HCT116 (cell line): ENCODE results near the gene HMG20A. TPM values are rescaled to one million over a fixed set of nuclear protein-coding genes. Genes with fewer than 3 reads are reported as not detected.

Experiments used
- ATAC-seq: fragments of 200-7000 bp; cut with Tn5 transposase; 2 replicates; pipeline ENCODE4 v1.9.1; 2020; ENCODE audit warnings: mild to moderate bottlenecking, moderate library complexity
- BruUV-seq: library from RNA; stranded (reverse); fragments of 400-500 nt; replicated peaks from 2 replicates; lab custom pipeline; 2021; lab: Mats Ljungman, UMichigan
- CTCF ChIA-PET: fragments of 300-600 bp; sonication (Branson Sonifier 250); formaldehyde crosslinking; loops from one replicate; lab custom pipeline; 2021; ENCODE audit warnings: antibody characterized with exemption; lab: Charles Lee
- POLR2A ChIA-PET: fragments of 300-600, 350-600 bp; sonication (Branson Sonifier 250); formaldehyde crosslinking; loops from one replicate; lab custom pipeline; 2021; ENCODE audit warnings: antibody characterized with exemption; lab: Charles Lee
- RAD21 ChIA-PET, 2 experiments: fragments of 300-600 bp; sonication (Branson Sonifier 250); formaldehyde crosslinking; loops; one replicate each; lab custom pipeline; 2023; ENCODE audit warnings: low total read pairs in 2 of 2; ENCODE audit not compliant: uncharacterized antibody in 2 of 2, unreplicated experiment in 2 of 2, low non-redundant PET in 1 of 2; lab: Charles Lee
- DNase-seq: peaks from one replicate; pipeline ENCODE4 v3.0.0-alpha.2; 2010; ENCODE audit warnings: low read depth, low spot score
- H2AFZ ChIP-seq: fragments of 200-600 bp; shearing (Covaris generic), sonication (generic); 2 replicates; pipeline ENCODE4 v1.6.1; 2017; ENCODE audit warnings: low read depth, mixed run types, mixed read lengths, antibody characterized with exemption, low read length; ENCODE audit not compliant: poor library complexity, severe bottlenecking
- H3K27ac ChIP-seq: 2 replicates; pipeline ENCODE4 v1.5.1; 2012; ENCODE audit warnings: low read depth, low read length
- H3K27me3 ChIP-seq: fragments of 200-600 bp; sonication (generic); 2 replicates; pipeline ENCODE4 v1.6.1; 2016; ENCODE audit warnings: mixed run types, low read length, mixed read lengths; ENCODE audit not compliant: insufficient read depth
- H3K36me3 ChIP-seq, 2 experiments: fragments of 200-500 bp in 1 of 2; fragments of 200-600 bp in 1 of 2; sonication (Bioruptor generic) in 1 of 2; sonication (generic) in 1 of 2; 2 replicates each; pipeline versions ENCODE4 v1.5.1 to v1.6.1; 2014 to 2016; ENCODE audit warnings: low read length in 2 of 2, inconsistent platforms in 1 of 2, mixed read lengths in 1 of 2, mixed run types in 1 of 2; ENCODE audit not compliant: insufficient read depth in 2 of 2, control insufficient read depth in 1 of 2
- H3K4me1 ChIP-seq, 2 experiments: fragments of 200-600 bp in 1 of 2; sonication (generic) in 1 of 2; 2 replicates each; pipeline versions ENCODE4 v1.5.1 to v1.6.1; 2012 to 2017; ENCODE audit warnings: low read length in 2 of 2, inconsistent platforms in 1 of 2, mild to moderate bottlenecking in 1 of 2, mixed read lengths in 1 of 2, mixed run types in 1 of 2, moderate library complexity in 1 of 2; ENCODE audit not compliant: insufficient read depth in 2 of 2, control insufficient read depth in 1 of 2
- H3K4me2 ChIP-seq: fragments of 200-600 bp; sonication (generic); 2 replicates; pipeline ENCODE4 v1.6.1; 2017; ENCODE audit warnings: mixed run types, low read length, mixed read lengths
- H3K4me3 ChIP-seq, 2 experiments: fragments of 200-600 bp in 1 of 2; sonication (generic) in 1 of 2; replicated peaks in 1 of 2; 2 replicates each; pipeline ENCODE4 v1.5.1; 2011 to 2016; ENCODE audit warnings: low read length in 2 of 2, control low read depth in 1 of 2, low read depth in 1 of 2, mild to moderate bottlenecking in 1 of 2, mixed read lengths in 1 of 2, mixed run types in 1 of 2
- H3K79me2 ChIP-seq: fragments of 200-600 bp; sonication (generic); 2 replicates; pipeline ENCODE4 v1.6.1; 2017; ENCODE audit warnings: mild to moderate bottlenecking, mixed run types, low read length, moderate library complexity, mixed read lengths; ENCODE audit not compliant: insufficient read depth
- H3K9ac ChIP-seq: fragments of 200-600 bp; sonication (generic); 2 replicates; pipeline ENCODE4 v1.6.1; 2016; ENCODE audit warnings: low read length, mixed read lengths
- H3K9me2 ChIP-seq: fragments of 200-600 bp; sonication (generic), shearing (Covaris generic); 2 replicates; pipeline ENCODE4 v1.6.1; 2017; ENCODE audit warnings: mixed run types, mild to moderate bottlenecking, moderate library complexity; ENCODE audit not compliant: insufficient read depth
- H3K9me3 ChIP-seq, 2 experiments: fragments of 200-500 bp in 1 of 2; fragments of 200-600 bp in 1 of 2; sonication (Bioruptor generic) in 1 of 2; sonication (generic) in 1 of 2; 2 replicates each; pipeline ENCODE4 v1.6.1; 2014 to 2017; ENCODE audit warnings: low read length in 2 of 2, mixed read lengths in 2 of 2, inconsistent platforms in 1 of 2, low read depth in 1 of 2, mild to moderate bottlenecking in 1 of 2, mixed run types in 1 of 2, moderate library complexity in 1 of 2; ENCODE audit not compliant: control insufficient read depth in 1 of 2, insufficient read depth in 1 of 2
- H4K20me1 ChIP-seq: fragments of 200-600 bp; sonication (generic), shearing (Covaris generic); 2 replicates; pipeline ENCODE4 v1.6.1; 2017; ENCODE audit warnings: mixed run types, mild to moderate bottlenecking, moderate library complexity; ENCODE audit not compliant: insufficient read depth
- ATF3 ChIP-seq: IDR thresholded peaks from 2 replicates; pipeline ENCODE4 v1.6.1; 2012
- CBX3 ChIP-seq: IDR thresholded peaks from 2 replicates; pipeline ENCODE4 v1.6.1; 2012; ENCODE audit warnings: low read depth
- CEBPB ChIP-seq: IDR thresholded peaks from 2 replicates; pipeline ENCODE4 v1.6.1; 2012; ENCODE audit warnings: low read depth
- CTCF ChIP-seq, 3 experiments: fragments of 200-600 bp in 1 of 3; sonication (generic) in 1 of 3; IDR thresholded peaks in 2 of 3; conservative IDR thresholded peaks in 1 of 3; 2 replicates each; pipeline ENCODE4 v1.5.1; 2012 to 2017; ENCODE audit warnings: low read depth in 2 of 3, low read length in 2 of 3, antibody characterized with exemption in 1 of 3, borderline replicate concordance in 1 of 3, control low read depth in 1 of 3, mild to moderate bottlenecking in 1 of 3, mixed read lengths in 1 of 3, mixed run types in 1 of 3, moderate library complexity in 1 of 3; ENCODE audit not compliant: insufficient read depth in 1 of 3
- EGR1 ChIP-seq: IDR thresholded peaks from 2 replicates; pipeline ENCODE4 v1.6.1; 2012; ENCODE audit warnings: low read depth
- ELF1 ChIP-seq: IDR thresholded peaks from 2 replicates; pipeline ENCODE4 v1.6.1; 2012; ENCODE audit warnings: low read depth, borderline replicate concordance
- EZH2 ChIP-seq: fragments of 200-600 bp; sonication (generic); IDR thresholded peaks from 2 replicates; pipeline ENCODE4 v1.6.1; 2017; ENCODE audit warnings: antibody characterized with exemption, mixed run types
- EZH2phosphoT487 ChIP-seq: fragments of 200-600 bp; IDR thresholded peaks from 2 replicates; pipeline ENCODE4 v1.6.1; 2018; ENCODE audit warnings: antibody characterized with exemption, borderline replicate concordance
- FOSL1 ChIP-seq: IDR thresholded peaks from 2 replicates; pipeline ENCODE4 v1.6.1; 2012; ENCODE audit warnings: low read depth
- JUND ChIP-seq: IDR thresholded peaks from 2 replicates; pipeline ENCODE4 v1.6.1; 2012
- POLR2A ChIP-seq: IDR thresholded peaks from 2 replicates; pipeline ENCODE4 v1.7.0; 2011; ENCODE audit warnings: borderline replicate concordance; ENCODE audit not compliant: insufficient read depth, insufficient read length; ENCODE audit errors: extremely low read depth
- RAD21 ChIP-seq: IDR thresholded peaks from 2 replicates; pipeline ENCODE4 v1.6.1; 2012; ENCODE audit warnings: low read depth, mild to moderate bottlenecking
- SIN3A ChIP-seq: IDR thresholded peaks from 2 replicates; pipeline ENCODE4 v1.6.1; 2012; ENCODE audit warnings: low read depth
- SP1 ChIP-seq: IDR thresholded peaks from 2 replicates; pipeline ENCODE4 v1.6.1; 2012; ENCODE audit warnings: low read depth
- SRF ChIP-seq: IDR thresholded peaks from 2 replicates; pipeline ENCODE4 v1.6.1; 2012; ENCODE audit warnings: low read depth
- TCF7L2 ChIP-seq: IDR thresholded peaks from 2 replicates; pipeline ENCODE4 v1.7.0; 2011; ENCODE audit warnings: borderline replicate concordance, inconsistent platforms; ENCODE audit not compliant: insufficient read depth, insufficient read length; ENCODE audit errors: extremely low read depth
- YY1 ChIP-seq: IDR thresholded peaks from 2 replicates; pipeline ENCODE4 v1.6.1; 2011; ENCODE audit warnings: low read length, low read depth, moderate library complexity, mild to moderate bottlenecking; ENCODE audit not compliant: insufficient replicate concordance; ENCODE audit errors: extremely low read depth
- ZNF274 ChIP-seq: fragments of 200-500 bp; sonication (Bioruptor generic); IDR thresholded peaks from 2 replicates; pipeline ENCODE4 v1.6.1; 2014; ENCODE audit warnings: mild to moderate bottlenecking, low read depth, low read length, inconsistent platforms
- intact Hi-C: fragments of 100-400 bp; cut with micrococcal nuclease; formaldehyde crosslinking; loops from 2 replicates; pipeline ENCODE4 v1.10.0; 2022
- total RNA-seq: library from RNA; stranded (reverse); gene quantifications from one replicate; pipeline ENCODE4 v1.2.1, GENCODE V29; 2021; ENCODE audit not compliant: unreplicated experiment

HMG20A gene
- total RNA-seq, 1 experiment from 2014 or later: 37.7 TPM

- Histone ChIP-seq H3K9ac (no peak overlapping the region), H3K4me2 (no peak overlapping the region), H3K27me3 (no peaks in the 10 kb centered on the region), H2AFZ (no peak overlapping the region), H3K4me1 (no peaks in the 10 kb centered on the region), H4K20me1 (no peaks in the 10 kb centered on the region), H3K27ac (no peak overlapping the region), H3K9me2 (no peaks in the 10 kb centered on the region), H3K9me3 (no peaks in the 10 kb centered on the region), H3K79me2 (no peaks in the 10 kb centered on the region), H3K4me3 (no peak overlapping the region), H3K36me3 (peaks cover 4 to 34% of the 10 kb centered on the region in 2 experiments; a peak in 2 of 4 replicates)
- DNase-seq (no peak), ATAC-seq (no peak)
- ChIA-PET RAD21 (no interaction called here), CTCF (no interaction called here), POLR2A (no interaction called here)
- intact Hi-C loops: no loop called here
- BruUV-seq: no TSS peak
- TF ChIP-seq SP1: no peak
- TF ChIP-seq EGR1: no peak
- TF ChIP-seq SRF: no peak
- no peak for TF ChIP-seq SIN3A
- TF ChIP-seq EZH2: no peak
- TF ChIP-seq ZNF274: no peak
- TF ChIP-seq ATF3: no peak
- no peak for TF ChIP-seq CTCF (IDR thresholded peaks at IDR 0.05 in 2 of 3, conservative IDR thresholded peaks at IDR 0.05 in 1 of 3; ENCODE audit: borderline replicate concordance in 1 of 3, insufficient read depth in 1 of 3, low read depth in 2 of 3, low read length in 2 of 3)
- no peak for TF ChIP-seq RAD21
- no peak for TF ChIP-seq ELF1
- no peak for TF ChIP-seq POLR2A
- TF ChIP-seq YY1: no peak
- TF ChIP-seq CEBPB: no peak
- TF ChIP-seq CBX3: no peak
- TF ChIP-seq JUND: no peak
- no peak for TF ChIP-seq FOSL1
- no peak for TF ChIP-seq TCF7L2
- TF ChIP-seq EZH2phosphoT487: no peak
These were observed 64.3 kb downstream of the HMG20A start for GRCh38 chr15:77484994-77485393.
